SK-N-SH (cell line): Measurements from ENCODE around the gene IGSF1.

ENCODE experiments used
- EP300 ChIP-seq, 2 experiments: IDR thresholded peaks; 2 replicates each; pipeline versions ENCODE4 v1.4.0 to v1.6.1; 2012; ENCODE audit warnings: borderline replicate concordance in 1 of 2, low read depth in 1 of 2, low read length in 1 of 2
- EZH2phosphoT487 ChIP-seq: fragments of 200-600 bp; sonication (generic); IDR thresholded peaks from 2 replicates; pipeline ENCODE4 v1.6.1; 2017; ENCODE audit warnings: low read depth, mixed run types, mild to moderate bottlenecking, antibody characterized with exemption, moderate library complexity, borderline replicate concordance
- FOXM1 ChIP-seq: IDR thresholded peaks from 2 replicates; pipeline ENCODE4 v1.4.0; 2012; ENCODE audit warnings: low read depth, mild to moderate bottlenecking
- JUND ChIP-seq: IDR thresholded peaks from 2 replicates; pipeline ENCODE4 v1.4.0; 2012
- POLR2AphosphoS5 ChIP-seq: IDR thresholded peaks from 2 replicates; pipeline ENCODE4 v1.6.1; 2012; ENCODE audit warnings: low read depth, low read length
- RAD21 ChIP-seq: IDR thresholded peaks from 2 replicates; pipeline ENCODE4 v1.6.1; 2012; ENCODE audit warnings: mild to moderate bottlenecking, low read length
- RFX5 ChIP-seq: IDR thresholded peaks from 2 replicates; pipeline ENCODE4 v1.6.1; 2012; ENCODE audit warnings: mild to moderate bottlenecking, improper control_type of control experiment, low read length
- RXRA ChIP-seq: IDR thresholded peaks from 2 replicates; pipeline ENCODE4 v1.4.0; 2012; ENCODE audit warnings: low read depth, mild to moderate bottlenecking, borderline replicate concordance
- SMC3 ChIP-seq: IDR thresholded peaks from 2 replicates; pipeline ENCODE4 v1.6.1; 2012; ENCODE audit warnings: low read depth, low read length, improper control_type of control experiment
- TF ChIP-seq, protein P1 (sequence below): fragments of 200-600 bp; sonication (generic); IDR thresholded peaks from 2 replicates; pipeline ENCODE4 v1.6.1; 2017; ENCODE audit warnings: antibody characterized with exemption, mild to moderate bottlenecking, moderate library complexity
- TF ChIP-seq, protein P2 (sequence below): IDR thresholded peaks from 2 replicates; pipeline ENCODE4 v1.4.0; 2012; ENCODE audit warnings: low read depth
- TF ChIP-seq, protein P3 (sequence below): fragments of 150-350 bp; IDR thresholded peaks from 2 replicates; pipeline ENCODE4 v1.6.1; 2017; ENCODE audit warnings: antibody characterized with exemption, low read length, low read depth, borderline replicate concordance
- TF ChIP-seq, protein P4 (sequence below): IDR thresholded peaks from 2 replicates; pipeline ENCODE4 v1.4.0; 2012; ENCODE audit warnings: low read depth, borderline replicate concordance

DNA sequence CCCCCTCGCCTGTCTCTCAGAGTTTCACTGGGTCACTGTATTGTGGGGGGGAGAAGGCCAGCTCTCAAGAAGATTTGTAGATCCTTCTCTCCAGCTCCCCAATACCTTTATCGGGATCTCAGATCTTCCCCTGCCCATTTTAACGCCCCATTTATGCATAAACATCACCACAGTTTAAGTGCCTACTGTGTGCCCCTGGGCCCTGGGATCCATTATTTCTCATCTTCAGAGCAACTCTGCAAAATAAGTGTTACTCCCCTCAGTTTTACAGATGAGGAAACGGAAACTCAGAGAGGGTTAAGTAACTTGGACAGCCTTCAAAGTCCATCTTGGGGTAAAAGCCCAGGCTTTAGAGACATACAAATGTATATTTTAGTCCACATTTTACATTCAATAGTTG lies 421 bp upstream of the IGSF1 start:
- no peak for TF ChIP-seq EP300 (IDR thresholded peaks at IDR 0.05; ENCODE audit: borderline replicate concordance in 1 of 2, low read depth in 1 of 2, low read length in 1 of 2)
- TF ChIP-seq, protein P1, sequence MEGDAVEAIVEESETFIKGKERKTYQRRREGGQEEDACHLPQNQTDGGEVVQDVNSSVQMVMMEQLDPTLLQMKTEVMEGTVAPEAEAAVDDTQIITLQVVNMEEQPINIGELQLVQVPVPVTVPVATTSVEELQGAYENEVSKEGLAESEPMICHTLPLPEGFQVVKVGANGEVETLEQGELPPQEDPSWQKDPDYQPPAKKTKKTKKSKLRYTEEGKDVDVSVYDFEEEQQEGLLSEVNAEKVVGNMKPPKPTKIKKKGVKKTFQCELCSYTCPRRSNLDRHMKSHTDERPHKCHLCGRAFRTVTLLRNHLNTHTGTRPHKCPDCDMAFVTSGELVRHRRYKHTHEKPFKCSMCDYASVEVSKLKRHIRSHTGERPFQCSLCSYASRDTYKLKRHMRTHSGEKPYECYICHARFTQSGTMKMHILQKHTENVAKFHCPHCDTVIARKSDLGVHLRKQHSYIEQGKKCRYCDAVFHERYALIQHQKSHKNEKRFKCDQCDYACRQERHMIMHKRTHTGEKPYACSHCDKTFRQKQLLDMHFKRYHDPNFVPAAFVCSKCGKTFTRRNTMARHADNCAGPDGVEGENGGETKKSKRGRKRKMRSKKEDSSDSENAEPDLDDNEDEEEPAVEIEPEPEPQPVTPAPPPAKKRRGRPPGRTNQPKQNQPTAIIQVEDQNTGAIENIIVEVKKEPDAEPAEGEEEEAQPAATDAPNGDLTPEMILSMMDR: no peak
- TF ChIP-seq EZH2phosphoT487: no peak
- TF ChIP-seq POLR2AphosphoS5: no peak
- TF ChIP-seq, protein P2, sequence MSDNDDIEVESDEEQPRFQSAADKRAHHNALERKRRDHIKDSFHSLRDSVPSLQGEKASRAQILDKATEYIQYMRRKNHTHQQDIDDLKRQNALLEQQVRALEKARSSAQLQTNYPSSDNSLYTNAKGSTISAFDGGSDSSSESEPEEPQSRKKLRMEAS: no peak
- TF ChIP-seq JUND: no peak
- TF ChIP-seq RFX5: no peak
- TF ChIP-seq, protein P3, sequence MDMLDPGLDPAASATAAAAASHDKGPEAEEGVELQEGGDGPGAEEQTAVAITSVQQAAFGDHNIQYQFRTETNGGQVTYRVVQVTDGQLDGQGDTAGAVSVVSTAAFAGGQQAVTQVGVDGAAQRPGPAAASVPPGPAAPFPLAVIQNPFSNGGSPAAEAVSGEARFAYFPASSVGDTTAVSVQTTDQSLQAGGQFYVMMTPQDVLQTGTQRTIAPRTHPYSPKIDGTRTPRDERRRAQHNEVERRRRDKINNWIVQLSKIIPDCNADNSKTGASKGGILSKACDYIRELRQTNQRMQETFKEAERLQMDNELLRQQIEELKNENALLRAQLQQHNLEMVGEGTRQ: no peak
- no peak for TF ChIP-seq RXRA
- no peak for TF ChIP-seq SMC3
- TF ChIP-seq RAD21: no peak
- TF ChIP-seq, protein P4, sequence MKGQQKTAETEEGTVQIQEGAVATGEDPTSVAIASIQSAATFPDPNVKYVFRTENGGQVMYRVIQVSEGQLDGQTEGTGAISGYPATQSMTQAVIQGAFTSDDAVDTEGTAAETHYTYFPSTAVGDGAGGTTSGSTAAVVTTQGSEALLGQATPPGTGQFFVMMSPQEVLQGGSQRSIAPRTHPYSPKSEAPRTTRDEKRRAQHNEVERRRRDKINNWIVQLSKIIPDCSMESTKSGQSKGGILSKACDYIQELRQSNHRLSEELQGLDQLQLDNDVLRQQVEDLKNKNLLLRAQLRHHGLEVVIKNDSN: no peak
- TF ChIP-seq FOXM1: no peak
